ENCODE data around the gene SRP72.

SRP72 gene

DNA sequence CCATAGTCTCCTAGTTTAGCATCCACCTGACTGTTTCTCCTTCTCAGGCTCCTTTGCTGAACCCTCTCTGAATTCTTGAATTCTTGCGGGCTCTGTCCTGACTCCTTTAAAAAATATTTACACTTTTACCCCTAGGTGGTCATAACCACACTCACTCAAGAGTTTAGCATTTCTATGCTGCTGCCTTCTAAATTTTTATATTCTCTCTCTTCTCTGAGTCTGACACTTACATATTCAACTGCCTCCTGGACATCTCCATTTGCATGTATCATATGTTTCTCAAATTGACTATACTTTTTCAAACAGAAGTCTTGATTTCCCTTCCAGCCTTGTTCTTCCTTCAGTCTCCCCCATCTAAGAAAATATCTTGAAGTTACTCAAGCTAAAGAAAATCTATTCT, 69.7 kb downstream of the SRP72 start:
- no peak overlapping the region for H3K27ac ChIP-seq (ENCODE audit: low read length)
- H3K9me2 ChIP-seq (replicated peaks; ENCODE audit: insufficient read depth, low read length) = no peaks in the 10 kb centered on the region
- TF ChIP-seq EZH2phosphoT487 (IDR thresholded peaks at IDR 0.05; ENCODE audit: low read length) = no peak
- TF ChIP-seq, protein P1, sequence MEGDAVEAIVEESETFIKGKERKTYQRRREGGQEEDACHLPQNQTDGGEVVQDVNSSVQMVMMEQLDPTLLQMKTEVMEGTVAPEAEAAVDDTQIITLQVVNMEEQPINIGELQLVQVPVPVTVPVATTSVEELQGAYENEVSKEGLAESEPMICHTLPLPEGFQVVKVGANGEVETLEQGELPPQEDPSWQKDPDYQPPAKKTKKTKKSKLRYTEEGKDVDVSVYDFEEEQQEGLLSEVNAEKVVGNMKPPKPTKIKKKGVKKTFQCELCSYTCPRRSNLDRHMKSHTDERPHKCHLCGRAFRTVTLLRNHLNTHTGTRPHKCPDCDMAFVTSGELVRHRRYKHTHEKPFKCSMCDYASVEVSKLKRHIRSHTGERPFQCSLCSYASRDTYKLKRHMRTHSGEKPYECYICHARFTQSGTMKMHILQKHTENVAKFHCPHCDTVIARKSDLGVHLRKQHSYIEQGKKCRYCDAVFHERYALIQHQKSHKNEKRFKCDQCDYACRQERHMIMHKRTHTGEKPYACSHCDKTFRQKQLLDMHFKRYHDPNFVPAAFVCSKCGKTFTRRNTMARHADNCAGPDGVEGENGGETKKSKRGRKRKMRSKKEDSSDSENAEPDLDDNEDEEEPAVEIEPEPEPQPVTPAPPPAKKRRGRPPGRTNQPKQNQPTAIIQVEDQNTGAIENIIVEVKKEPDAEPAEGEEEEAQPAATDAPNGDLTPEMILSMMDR (IDR thresholded peaks at IDR 0.05; ENCODE audit: low read length) = no peak
- no peak for TF ChIP-seq EZH2 (optimal IDR thresholded peaks at IDR 0.05; ENCODE audit: low read depth, low read length)
- no peaks in the 10 kb centered on the region for H3K4me1 ChIP-seq (ENCODE audit: low read length)
- H4K20me1 ChIP-seq (ENCODE audit: insufficient read depth, low read length) = no peaks in the 10 kb centered on the region
- H3K4me2 ChIP-seq (ENCODE audit: low read depth, low read length) = no peak overlapping the region
- H2AFZ ChIP-seq (ENCODE audit: low read length) = no peak overlapping the region
- no peaks in the 10 kb centered on the region for H3F3A ChIP-seq (ENCODE audit: insufficient read depth, low read length)
- no peaks in the 10 kb centered on the region for H3K79me2 ChIP-seq (ENCODE audit: low read length)
- H3K9me3 ChIP-seq (replicated peaks; ENCODE audit: insufficient read depth, low read length) = no peaks in the 10 kb centered on the region
- no peak for DNase-seq
- H3K36me3 ChIP-seq (replicated peaks; ENCODE audit: insufficient read depth, low read length) = no peaks in the 10 kb centered on the region
- no peaks in the 10 kb centered on the region for H3K27me3 ChIP-seq (replicated peaks; ENCODE audit: insufficient read depth, low read length)
- no peak overlapping the region for H3K9ac ChIP-seq (ENCODE audit: low read length)
- no peak overlapping the region for H3K4me3 ChIP-seq (ENCODE audit: low read length)

DNA sequence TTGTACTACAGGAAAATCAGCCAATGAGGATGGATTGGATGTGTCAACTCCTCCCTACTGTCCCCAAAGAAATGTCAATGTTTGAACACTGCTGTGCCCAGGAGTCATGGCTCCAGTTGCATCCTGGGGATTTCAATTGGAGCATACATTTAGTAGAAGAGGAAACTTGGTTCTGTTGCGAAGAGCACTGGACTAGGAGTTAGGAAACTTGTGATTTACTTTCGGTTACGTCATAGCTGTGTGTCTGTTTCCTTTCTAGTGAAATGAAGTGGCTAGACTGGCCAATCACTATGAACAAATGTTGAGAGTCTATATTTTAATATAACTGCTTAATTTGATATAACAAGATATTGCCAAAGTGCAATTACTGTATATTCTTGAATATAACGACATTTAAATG, 73.4 kb downstream of the SRP72 start:
- no peaks in the 10 kb centered on the region for H3K9me2 ChIP-seq (replicated peaks; ENCODE audit: insufficient read depth, low read length)
- no peak overlapping the region for H3K4me2 ChIP-seq (ENCODE audit: low read depth, low read length)
- no peak overlapping the region for H3K27ac ChIP-seq (ENCODE audit: low read length)
- no peak overlapping the region for H2AFZ ChIP-seq (ENCODE audit: low read length)
- H3K36me3 ChIP-seq (replicated peaks; ENCODE audit: insufficient read depth, low read length) = no peaks in the 10 kb centered on the region
- H4K20me1 ChIP-seq (ENCODE audit: insufficient read depth, low read length) = no peaks in the 10 kb centered on the region
- no peaks in the 10 kb centered on the region for H3F3A ChIP-seq (ENCODE audit: insufficient read depth, low read length)
- H3K4me1 ChIP-seq (ENCODE audit: low read length) = no peaks in the 10 kb centered on the region
- DNase-seq = no peak
- no peak overlapping the region for H3K4me3 ChIP-seq (ENCODE audit: low read length)
- H3K9me3 ChIP-seq (replicated peaks; ENCODE audit: insufficient read depth, low read length) = no peaks in the 10 kb centered on the region
- TF ChIP-seq EZH2phosphoT487 (IDR thresholded peaks at IDR 0.05; ENCODE audit: low read length) (no peak), EZH2 (optimal IDR thresholded peaks at IDR 0.05; ENCODE audit: low read depth, low read length) (no peak)
- TF ChIP-seq, protein P1 (IDR thresholded peaks at IDR 0.05; ENCODE audit: low read length) = no peak
- H3K27me3 ChIP-seq (replicated peaks; ENCODE audit: insufficient read depth, low read length) = no peaks in the 10 kb centered on the region
- H3K79me2 ChIP-seq (ENCODE audit: low read length) = no peaks in the 10 kb centered on the region
- H3K9ac ChIP-seq (ENCODE audit: low read length) = no peak overlapping the region

DNA sequence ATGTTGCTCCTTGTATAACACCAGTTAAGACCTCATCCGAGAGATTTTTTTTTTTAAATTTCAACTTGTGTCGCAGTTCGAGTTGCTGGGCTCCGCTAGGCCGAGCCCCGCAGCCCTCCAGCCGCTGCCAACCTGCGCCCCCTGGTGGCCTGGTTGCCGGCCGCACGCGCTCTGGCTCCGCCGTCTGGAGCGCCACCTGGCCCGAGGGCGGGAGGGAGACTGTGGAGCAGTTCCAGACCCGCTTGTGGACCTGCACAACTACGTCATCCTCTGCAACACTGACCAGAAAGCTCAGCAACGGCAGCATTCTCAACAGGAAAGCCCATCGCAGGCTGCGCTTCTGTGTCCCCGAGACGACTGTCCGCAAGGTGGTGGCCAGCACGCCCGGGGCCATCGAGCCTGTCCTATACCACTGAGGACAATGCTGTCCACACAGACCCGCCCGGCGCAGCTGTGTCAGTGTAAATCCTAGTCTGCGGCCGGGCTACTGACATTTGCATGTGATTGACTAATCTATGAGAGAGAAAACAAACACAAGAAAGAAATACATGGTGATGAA, 77.2 kb downstream of the SRP72 start:
- Histone ChIP-seq H3F3A (ENCODE audit: insufficient read depth, low read length) (no peaks in the 10 kb centered on the region), H3K4me2 (ENCODE audit: low read depth, low read length) (peak overlapping the region; percentile 76), H3K27me3 (replicated peaks; ENCODE audit: insufficient read depth, low read length) (no peaks in the 10 kb centered on the region), H3K9me3 (replicated peaks; ENCODE audit: insufficient read depth, low read length) (no peaks in the 10 kb centered on the region), H3K4me1 (ENCODE audit: low read length) (no peaks in the 10 kb centered on the region), H3K9me2 (replicated peaks; ENCODE audit: insufficient read depth, low read length) (no peaks in the 10 kb centered on the region), H4K20me1 (ENCODE audit: insufficient read depth, low read length) (no peaks in the 10 kb centered on the region), H3K27ac (ENCODE audit: low read length) (no peak overlapping the region), H3K4me3 (ENCODE audit: low read length) (peak overlapping the region; percentile 68), H2AFZ (ENCODE audit: low read length) (peak overlapping the region; percentile 82), H3K79me2 (ENCODE audit: low read length) (no peaks in the 10 kb centered on the region), H3K9ac (ENCODE audit: low read length) (peak overlapping the region; percentile 43; the same call in 1 of the 2 replicates), H3K36me3 (replicated peaks; ENCODE audit: insufficient read depth, low read length) (no peaks in the 10 kb centered on the region)
- TF ChIP-seq, protein P1 (IDR thresholded peaks at IDR 0.05; ENCODE audit: low read length) = peak; percentile 99
- TF ChIP-seq EZH2 (optimal IDR thresholded peaks at IDR 0.05; ENCODE audit: low read depth, low read length) = no peak
- DNase-seq = peak; percentile 88
